Femur (tissue), 1 donor: ENCODE data around the gene SLC22A6.

Experiments used
- DNase-seq: peaks from one replicate; pipeline ENCODE4 v3.0.0-alpha.2; 2017

Gene SLC22A6

DNA sequence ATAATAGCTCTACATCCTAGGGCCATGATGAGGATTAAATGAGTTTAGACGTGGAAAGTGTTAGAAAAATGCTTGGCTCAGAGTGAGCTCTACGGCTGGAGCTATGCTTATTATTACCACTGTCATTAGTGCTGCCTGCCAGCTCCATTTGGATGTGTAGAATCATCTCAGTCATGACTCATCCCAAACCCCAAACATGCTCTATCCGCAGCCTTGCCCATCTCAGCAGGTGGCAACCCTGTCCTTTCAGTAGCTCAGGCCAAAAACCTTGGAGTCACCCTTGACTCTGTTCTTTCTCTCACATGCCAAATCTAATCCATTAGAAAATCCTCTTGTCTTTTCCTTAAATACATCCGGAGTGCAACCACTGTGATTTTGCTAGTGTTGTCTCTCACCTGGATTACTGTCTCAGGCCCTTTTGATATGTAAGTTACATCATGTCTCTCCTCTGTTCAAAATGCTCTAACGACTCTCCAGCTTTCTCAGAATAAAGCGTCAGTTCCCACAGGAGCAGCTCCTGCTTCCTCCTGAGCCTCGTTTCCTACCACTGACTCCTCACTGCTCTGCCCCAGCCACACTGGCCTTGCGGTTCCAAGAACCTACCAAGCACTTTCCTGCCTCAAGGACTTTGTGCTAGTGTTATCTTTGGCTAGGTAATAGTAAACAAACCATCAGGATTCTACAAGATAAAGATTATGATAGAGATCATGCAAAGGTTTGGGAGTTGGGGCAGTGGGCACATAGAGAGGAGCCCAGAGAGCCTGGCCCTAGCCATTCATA lies 53.1 kb downstream of the SLC22A6 start:
- DNase-seq, result no peak

GRCh38 chr11:62930666-62931065 lies 54.1 kb downstream of the SLC22A6 start:
- no peak for DNase-seq

DNA sequence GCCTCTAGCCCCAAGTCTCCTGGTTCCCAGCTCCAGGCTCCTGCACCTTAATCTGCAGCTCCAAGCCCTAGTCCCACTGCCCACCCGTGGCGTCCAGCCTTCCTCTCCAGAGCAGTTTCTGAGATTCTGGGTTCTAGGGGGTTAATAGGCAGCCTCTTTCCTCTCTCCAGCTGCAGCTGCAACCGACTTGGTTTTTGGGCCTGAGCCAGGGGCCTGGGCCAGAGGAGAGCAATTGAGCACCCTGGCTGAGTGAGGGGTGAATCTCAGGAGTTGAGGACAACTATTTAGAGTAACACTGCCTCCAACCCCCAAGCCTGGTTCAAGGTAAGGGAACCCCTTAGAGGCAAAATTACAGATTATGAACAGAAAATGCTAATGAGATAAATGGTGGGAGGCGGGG lies 54.6 kb downstream of the SLC22A6 start:
- DNase-seq, result no peak

DNA sequence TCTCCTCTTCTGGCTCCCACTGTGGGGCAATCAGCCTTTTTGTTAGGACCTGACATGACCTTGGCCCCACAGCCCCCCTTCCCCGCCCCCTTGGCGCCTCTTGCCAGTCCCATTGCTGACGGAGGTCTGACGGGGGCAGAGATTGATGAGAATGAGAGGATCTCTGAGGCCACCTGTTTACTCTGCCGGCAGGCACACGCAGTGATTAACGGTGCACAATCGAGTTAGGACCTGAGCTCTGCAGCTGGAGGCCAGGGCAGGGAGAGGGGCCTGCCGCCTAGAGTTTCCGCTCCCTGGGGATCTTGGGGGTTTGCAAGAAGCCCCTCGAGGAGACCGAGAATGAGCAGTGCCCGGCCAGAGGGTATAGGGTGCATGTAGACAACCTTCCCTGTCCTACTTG lies 56.8 kb downstream of the SLC22A6 start:
- DNase-seq, result no peak

GRCh38 chr11:62926680-62927455 lies 57.9 kb downstream of the SLC22A6 start:
- DNase-seq, result no peak
